H9 (cell line): ENCODE measurements around the gene NOP16. TPM values are rescaled to one million over a fixed set of nuclear protein-coding genes. Genes with fewer than 3 reads are reported as not detected.

Experiments
- DNase-seq: peaks from one replicate; pipeline ENCODE4 v3.0.0-alpha.2; 2017
- H2AFZ ChIP-seq: one replicate; pipeline ENCODE4 v1.6.1; 2013; ENCODE audit warnings: mild to moderate bottlenecking, low read length, control low read depth, moderate library complexity
- H2AK5ac ChIP-seq: 2 replicates; pipeline ENCODE4 v1.6.1; 2013; ENCODE audit warnings: low read length, control low read depth, mixed read lengths; ENCODE audit not compliant: insufficient read length
- H2BK120ac ChIP-seq: one replicate; pipeline ENCODE4 v1.6.1; 2013; ENCODE audit warnings: low read depth, mild to moderate bottlenecking, low read length, control low read depth, inconsistent platforms; ENCODE audit not compliant: poor library complexity, severe bottlenecking
- H2BK12ac ChIP-seq: 2 replicates; pipeline ENCODE4 v1.6.1; 2013; ENCODE audit warnings: low read length, control low read depth, mixed read lengths, low read depth; ENCODE audit not compliant: insufficient read length
- H2BK15ac ChIP-seq: 2 replicates; pipeline ENCODE4 v1.6.1; 2013; ENCODE audit warnings: low read depth, low read length, control low read depth
- H2BK20ac ChIP-seq: one replicate; pipeline ENCODE4 v1.6.1; 2013; ENCODE audit warnings: low read depth, mild to moderate bottlenecking, low read length, control low read depth, inconsistent platforms; ENCODE audit not compliant: poor library complexity, severe bottlenecking
- H2BK5ac ChIP-seq: 2 replicates; pipeline ENCODE4 v1.6.1; 2013; ENCODE audit warnings: low read length, control low read depth, mixed read lengths; ENCODE audit not compliant: insufficient read length
- H3K14ac ChIP-seq: 2 replicates; pipeline ENCODE4 v1.6.1; 2013; ENCODE audit warnings: low read length, control low read depth; ENCODE audit not compliant: insufficient read depth
- H3K18ac ChIP-seq: 2 replicates; pipeline ENCODE4 v1.6.1; 2013; ENCODE audit warnings: low read depth, mild to moderate bottlenecking, mixed read lengths, low read length, control low read depth; ENCODE audit not compliant: insufficient read length
- H3K23ac ChIP-seq: 2 replicates; pipeline ENCODE4 v1.6.1; 2013; ENCODE audit warnings: low read length, control low read depth, mixed read lengths, low read depth; ENCODE audit not compliant: insufficient read length
- H3K23me2 ChIP-seq: 2 replicates; pipeline ENCODE4 v1.6.1; 2013; ENCODE audit warnings: low read depth, mild to moderate bottlenecking, mixed read lengths, low read length, control low read depth; ENCODE audit not compliant: insufficient read length, poor library complexity, severe bottlenecking
- H3K27ac ChIP-seq: 2 replicates; pipeline ENCODE4 v1.5.1; 2013; ENCODE audit warnings: low read length, control low read depth, mixed read lengths, low read depth; ENCODE audit not compliant: insufficient read length
- H3K27me3 ChIP-seq: 2 replicates; pipeline ENCODE4 v1.6.1; 2013; ENCODE audit warnings: low read length, control low read depth, inconsistent platforms; ENCODE audit not compliant: insufficient read depth
- H3K4ac ChIP-seq: 2 replicates; pipeline ENCODE4 v1.6.1; 2013; ENCODE audit warnings: low read depth, mild to moderate bottlenecking, control low read depth, inconsistent platforms, low read length, moderate library complexity
- H3K4me1 ChIP-seq: 2 replicates; pipeline ENCODE4 v1.6.1; 2013; ENCODE audit warnings: low read length, control low read depth, inconsistent platforms; ENCODE audit not compliant: insufficient read depth
- H3K4me2 ChIP-seq: 2 replicates; pipeline ENCODE4 v1.6.1; 2013; ENCODE audit warnings: low read length, control low read depth, mixed read lengths; ENCODE audit not compliant: insufficient read length, insufficient read depth
- H3K56ac ChIP-seq: 2 replicates; pipeline ENCODE4 v1.6.1; 2013; ENCODE audit warnings: low read depth, mild to moderate bottlenecking, mixed read lengths, low read length, control low read depth; ENCODE audit not compliant: insufficient read length
- H3K79me1 ChIP-seq: 2 replicates; pipeline ENCODE4 v1.6.1; 2013; ENCODE audit warnings: low read depth, mild to moderate bottlenecking, moderate library complexity, low read length, control low read depth, inconsistent platforms; ENCODE audit not compliant: insufficient read depth, poor library complexity, severe bottlenecking
- H3K79me2 ChIP-seq: 2 replicates; pipeline ENCODE4 v1.6.1; 2013; ENCODE audit warnings: low read length, control low read depth, inconsistent platforms; ENCODE audit not compliant: insufficient read depth
- H3K9ac ChIP-seq: 2 replicates; pipeline ENCODE4 v1.6.1; 2013; ENCODE audit warnings: low read length, control low read depth, mixed read lengths; ENCODE audit not compliant: insufficient read length; ENCODE audit errors: extremely low read depth
- H3K9me3 ChIP-seq: one replicate; pipeline ENCODE4 v1.6.1; 2013; ENCODE audit warnings: low read depth, low read length, inconsistent platforms; ENCODE audit not compliant: control insufficient read depth
- H3T11ph ChIP-seq: one replicate; pipeline ENCODE4 v1.6.1; 2013; ENCODE audit warnings: mild to moderate bottlenecking, low read length, control low read depth, inconsistent platforms
- H4K20me1 ChIP-seq: one replicate; pipeline ENCODE4 v1.6.1; 2013; ENCODE audit not compliant: control insufficient read depth, insufficient read length, insufficient read depth
- H4K5ac ChIP-seq: 2 replicates; pipeline ENCODE4 v1.6.1; 2013; ENCODE audit warnings: low read depth, mild to moderate bottlenecking, mixed read lengths, low read length, control low read depth; ENCODE audit not compliant: insufficient read length
- H4K8ac ChIP-seq: replicated peaks from 2 replicates; pipeline ENCODE4 v1.6.1; 2013; ENCODE audit warnings: low read length, control low read depth, mixed read lengths, low read depth; ENCODE audit not compliant: insufficient read length
- H4K91ac ChIP-seq: 2 replicates; pipeline ENCODE4 v1.6.1; 2013; ENCODE audit warnings: low read depth, mild to moderate bottlenecking, moderate library complexity, mixed read lengths, low read length, control low read depth; ENCODE audit not compliant: insufficient read length
- H3K27ac Mint-ChIP-seq, 3 experiments: 2 replicates in 2 of 3; 3 replicates in 1 of 3; pipeline ENCODE4 v1.8.0; 2020 to 2021; ENCODE audit warnings: mixed read lengths in 3 of 3, mild to moderate bottlenecking in 1 of 3, moderate library complexity in 1 of 3
- H3K27me3 Mint-ChIP-seq: 2 replicates; pipeline ENCODE4 v1.8.0; 2021; ENCODE audit warnings: low read depth, mild to moderate bottlenecking, moderate library complexity, mixed read lengths
- H3K36me3 Mint-ChIP-seq, 3 experiments: 2 replicates in 2 of 3; 3 replicates in 1 of 3; pipeline ENCODE4 v1.8.0; 2020 to 2021; ENCODE audit warnings: low read depth in 3 of 3, mixed read lengths in 3 of 3; ENCODE audit not compliant: insufficient read depth in 1 of 3
- H3K4me1 Mint-ChIP-seq, 2 experiments: 2 replicates each; pipeline ENCODE4 v1.8.0; 2020; ENCODE audit warnings: mixed read lengths in 2 of 2
- H3K4me3 Mint-ChIP-seq, 2 experiments: 2 replicates in 1 of 2; 3 replicates in 1 of 2; pipeline ENCODE4 v1.8.0; 2020 to 2021; ENCODE audit warnings: mild to moderate bottlenecking in 2 of 2, mixed read lengths in 2 of 2, moderate library complexity in 1 of 2
- H3K9me3 Mint-ChIP-seq, 2 experiments: 2 replicates in 1 of 2; 3 replicates in 1 of 2; pipeline ENCODE4 v1.8.0; 2020; ENCODE audit warnings: mild to moderate bottlenecking in 2 of 2, mixed read lengths in 2 of 2, moderate library complexity in 1 of 2
- CTCF ChIP-seq: fragments of 200-600 bp; sonication (generic); conservative IDR thresholded peaks from 3 replicates; pipeline ENCODE4 v1.8.0; 2021; ENCODE audit warnings: antibody characterized with exemption, mild to moderate bottlenecking
- WGBS: extraction: QIAGEN DNeasy Blood & Tissue Kit; methylation state at CpG from one replicate; pipeline ENCODE4 v1.1.7; 2013; ENCODE audit warnings: missing lambda C conversion rate, low lambda C conversion rate, mixed read lengths; ENCODE audit not compliant: insufficient read length; ENCODE audit errors: extremely low coverage; 5-methylcytosine and 5-hydroxymethylcytosine counted together
- total RNA-seq: library from RNA; stranded (reverse); gene quantifications from 2 replicates; pipeline ENCODE4 v1.2.1, GENCODE V29; 2021

The NOP16 gene
- total RNA-seq, 1 experiment from 2014 or later = 114 TPM

GRCh38 chr5:176410486-176411180, 22.2 kb upstream of the NOP16 start:
- Histone ChIP-seq H3K4me2 (no peak overlapping the region), H3K27ac (no peak overlapping the region), H3K18ac (no peak overlapping the region), H3K9me3 (no peaks in the 10 kb centered on the region), H3K23me2 (peaks cover under 1% of the 10 kb centered on the region), H3K27me3 (no peaks in the 10 kb centered on the region), H3K56ac (no peak overlapping the region), H4K8ac (no peak overlapping the region), H2AK5ac (no peak overlapping the region), H2BK20ac (no peak overlapping the region), H2BK120ac (no peak overlapping the region), H3K23ac (no peak overlapping the region), H4K5ac (no peak overlapping the region), H3K4me1 (no peaks in the 10 kb centered on the region), H3K9ac (no peak overlapping the region), H3K4ac (no peak overlapping the region), H2BK12ac (no peak overlapping the region), H4K20me1 (no peaks in the 10 kb centered on the region), H3K14ac (no peak overlapping the region), H2AFZ (no peak overlapping the region), H3K79me1 (no peaks in the 10 kb centered on the region), H2BK15ac (no peak overlapping the region), H3K79me2 (no peaks in the 10 kb centered on the region), H2BK5ac (no peak overlapping the region), H3T11ph (no peak overlapping the region), H4K91ac (no peak overlapping the region)
- Mint-ChIP-seq H3K4me3 (no peak overlapping the region), H3K27me3 (no peaks in the 10 kb centered on the region), H3K4me1 (peaks cover 7% of the 10 kb centered on the region in 2 experiments; a peak in 2 of 4 replicates), H3K9me3 (no peaks in the 10 kb centered on the region), H3K27ac (peak overlapping the region in 1 of 3 experiments; percentile 23; a peak in 1 of 7 replicates), H3K36me3 (peaks cover 0 to 10% (median 5%) of the 10 kb centered on the region in 3 experiments; a peak in 3 of 7 replicates)
- DNase-seq = no peak
- no CpG with 5 or more reads among the region's 5 CpGs for WGBS
- peak; percentile 37 for TF ChIP-seq CTCF
